Measurements from ENCODE around the gene HOXD4. TPM values are rescaled to one million over a fixed set of nuclear protein-coding genes. Genes with fewer than 3 reads are reported as not detected.

HOXD4 gene
- total and polyA plus RNA-seq, 2 of the 4 experiments (the other 2 are of a cell fraction): not detected

- H3K23ac ChIP-seq (ENCODE audit: low read depth, low read length): no peak overlapping the region
- H3K79me1 ChIP-seq (ENCODE audit: low read depth in 1 of 2, low read length in 2 of 2): no peaks in the 10 kb centered on the region
- dilution Hi-C loops (cut with HindIII; ENCODE audit: low sequenced_read_pairs, unreplicated experiment) (no loop called here), in situ Hi-C loops (cut with MboI; ENCODE audit: low sequenced_read_pairs) (no loop called here), intact Hi-C loops (cut with micrococcal nuclease) (no loop called here)
- no peak overlapping the region for H2AFZ ChIP-seq (replicated peaks; ENCODE audit: low read length, poor library complexity)
- H4K8ac ChIP-seq (ENCODE audit: low read depth in 2 of 2, low read length in 2 of 2): no peak overlapping the region
- no peak overlapping the region for H2AK9ac ChIP-seq (replicated peaks; ENCODE audit: low read depth, low read length, poor library complexity)
- no peaks in the 10 kb centered on the region for H4K20me1 ChIP-seq (ENCODE audit: insufficient read depth, low read length)
- no peaks in the 10 kb centered on the region for H3K36me3 ChIP-seq (ENCODE audit: control insufficient read depth, insufficient read depth, low read length)
- no peak overlapping the region for H3K27ac ChIP-seq (ENCODE audit: insufficient read depth, low read length)
- H3K56ac ChIP-seq (ENCODE audit: extremely low read depth, insufficient read depth, low read length): no peak overlapping the region
- H3K4ac ChIP-seq (ENCODE audit: low read depth, low read length): no peak overlapping the region
- CTCF ChIA-PET: interaction anchor here (0.5 kb wide), 1 partner anchor 487 kb away, joined by 5 read pairs; no protein-coding TSS in a partner anchor
- H3K9me1 ChIP-seq (ENCODE audit: insufficient read depth, low read length): no peaks in the 10 kb centered on the region
- H2BK20ac ChIP-seq (ENCODE audit: low read depth, low read length): no peak overlapping the region
- H3K4me2 ChIP-seq (ENCODE audit: low read depth, low read length): no peak overlapping the region
- H2BK120ac ChIP-seq (ENCODE audit: low read depth, low read length): no peak overlapping the region
- H3K9ac ChIP-seq (ENCODE audit: low read depth, low read length): no peak overlapping the region
- H4K5ac ChIP-seq (ENCODE audit: low read depth, low read length): no peak overlapping the region
- TF ChIP-seq RCOR1 (IDR thresholded peaks at IDR 0.05; ENCODE audit: insufficient replicate concordance, low read length): no peak
- TF ChIP-seq RFX5 (IDR thresholded peaks at IDR 0.05; ENCODE audit: low read depth, low read length): no peak
- no peak for TF ChIP-seq POLR2A (IDR thresholded peaks at IDR 0.05; ENCODE audit: low read depth, low read length)
- no peak for TF ChIP-seq SMC3 (IDR thresholded peaks at IDR 0.05; ENCODE audit: low read depth, low read length)
- no peak for TF ChIP-seq BHLHE40 (IDR thresholded peaks at IDR 0.05; ENCODE audit: low read depth, low read length)
- TF ChIP-seq RAD21 (IDR thresholded peaks at IDR 0.05; ENCODE audit: low read length): no peak
- no peak for TF ChIP-seq CEBPB (IDR thresholded peaks at IDR 0.05; ENCODE audit: low read depth, low read length)
- TF ChIP-seq MAZ (IDR thresholded peaks at IDR 0.05; ENCODE audit: borderline replicate concordance, low read depth, low read length): no peak
- no peak for TF ChIP-seq FOS (IDR thresholded peaks at IDR 0.05; ENCODE audit: low read depth, low read length)
- TF ChIP-seq MAFK (IDR thresholded peaks at IDR 0.05; ENCODE audit: low read depth, low read length): no peak
- H3K14ac ChIP-seq (replicated peaks; ENCODE audit: low read depth, low read length): no peak overlapping the region
- no peak overlapping the region for H2BK15ac ChIP-seq (ENCODE audit: low read depth, low read length)
- no peak overlapping the region for H3K4me3 ChIP-seq (ENCODE audit: insufficient read depth, low read depth, low read length)
- ATAC-seq (ENCODE audit: low read depth) (no peak), DNase-seq (no peak)
- BruUV-seq (replicated peaks): no TSS peak
- H3K18ac ChIP-seq (ENCODE audit: low read depth, low read length): no peak overlapping the region
- no peaks in the 10 kb centered on the region for H3K4me1 ChIP-seq (ENCODE audit: control insufficient read depth, insufficient read depth, low read length)
- H4K91ac ChIP-seq (ENCODE audit: insufficient read depth, low read depth, low read length): no peak overlapping the region
- WGBS, 2 experiments (ENCODE audit: extremely low coverage in 2 of 2, insufficient read length in 1 of 2): no CpG with 5 or more reads among the region's 14 CpGs
- peaks cover 88% of the 10 kb centered on the region for H3K27me3 ChIP-seq (ENCODE audit: control insufficient read depth, insufficient read depth, low read length)
- POLR2A ChIA-PET (ENCODE audit: unreplicated experiment): no interaction called here
- peaks cover 8% of the 10 kb centered on the region for H3K9me3 ChIP-seq (ENCODE audit: control insufficient read depth, insufficient read depth, low read length)
- H2BK5ac ChIP-seq (ENCODE audit: low read depth, low read length, poor library complexity, severe bottlenecking): no peak overlapping the region
- no peak overlapping the region for H2AK5ac ChIP-seq (ENCODE audit: low read depth, low read length)
Measured at GRCh38 chr2:176150584-176151441, 537 bp upstream of the HOXD4 start.
